Measurements from ENCODE around the gene SERPINB8. TPM values are rescaled to one million over a fixed set of nuclear protein-coding genes. Genes with fewer than 3 reads are reported as not detected.

The SERPINB8 gene
- total RNA-seq, 2 experiments from 2014 or later, result 16.8 to 17.0 TPM

- Mint-ChIP-seq H3K27ac (no peak overlapping the region), H3K9me3 (no peaks in the 10 kb centered on the region)
Observed at GRCh38 chr18:63956755-63957154, 13.1 kb upstream of the SERPINB8 start.

GRCh38 chr18:63960891-63961290, 9.0 kb upstream of the SERPINB8 start:
- H3K36me3 Mint-ChIP-seq, result no peaks in the 10 kb centered on the region
- H3K27ac Mint-ChIP-seq, result no peak overlapping the region
- no peak overlapping the region for H3K4me3 Mint-ChIP-seq
- no peaks in the 10 kb centered on the region for H3K9me3 Mint-ChIP-seq
- peaks cover 37% of the 10 kb centered on the region for H3K27me3 Mint-ChIP-seq
- H3K4me1 Mint-ChIP-seq, result no peaks in the 10 kb centered on the region
- no peak for DNase-seq

More at GRCh38 chr18:63956755-63957154, 13.1 kb upstream of the SERPINB8 start:
- Mint-ChIP-seq H3K4me1 (no peaks in the 10 kb centered on the region), H3K4me3 (no peak overlapping the region), H3K36me3 (peaks cover under 1% of the 10 kb centered on the region), H3K27me3 (peaks cover 45% of the 10 kb centered on the region)
- DNase-seq, result no peak

- H3K36me3 Mint-ChIP-seq, result no peaks in the 10 kb centered on the region
- no peak overlapping the region for H3K4me3 Mint-ChIP-seq
- H3K27ac Mint-ChIP-seq, result no peak overlapping the region
- H3K9me3 Mint-ChIP-seq, result no peaks in the 10 kb centered on the region
- peaks cover 34% of the 10 kb centered on the region for H3K27me3 Mint-ChIP-seq
- no peaks in the 10 kb centered on the region for H3K4me1 Mint-ChIP-seq
- DNase-seq, result no peak
Observed at GRCh38 chr18:63961435-63961980, 8.4 kb upstream of the SERPINB8 start.

GRCh38 chr18:63962137-63962536, 7.7 kb upstream of the SERPINB8 start:
- Mint-ChIP-seq H3K36me3 (no peaks in the 10 kb centered on the region), H3K4me3 (no peak overlapping the region), H3K9me3 (no peaks in the 10 kb centered on the region), H3K4me1 (no peaks in the 10 kb centered on the region), H3K27ac (no peak overlapping the region), H3K27me3 (peaks cover 27% of the 10 kb centered on the region)
- no peak for DNase-seq

GRCh38 chr18:63963615-63964256, 6.1 kb upstream of the SERPINB8 start:
- H3K4me1 Mint-ChIP-seq, result peaks cover 2% of the 10 kb centered on the region
- H3K27ac Mint-ChIP-seq, result no peak overlapping the region

GRCh38 chr18:63964908-63965307, 5.0 kb upstream of the SERPINB8 start:
- DNase-seq, result no peak
- Mint-ChIP-seq H3K4me1 (peaks cover 11% of the 10 kb centered on the region), H3K9me3 (no peaks in the 10 kb centered on the region), H3K36me3 (no peaks in the 10 kb centered on the region), H3K27ac (no peak overlapping the region), H3K27me3 (peaks cover 12% of the 10 kb centered on the region), H3K4me3 (no peak overlapping the region)

More at GRCh38 chr18:63963615-63964256, 6.1 kb upstream of the SERPINB8 start:
- no peaks in the 10 kb centered on the region for H3K9me3 Mint-ChIP-seq
- peak; percentile 19 for DNase-seq
- H3K27me3 Mint-ChIP-seq, result peaks cover 21% of the 10 kb centered on the region
- no peaks in the 10 kb centered on the region for H3K36me3 Mint-ChIP-seq
- no peak overlapping the region for H3K4me3 Mint-ChIP-seq

GRCh38 chr18:63965716-63966330, 4.1 kb upstream of the SERPINB8 start:
- Mint-ChIP-seq H3K27me3 (peaks cover 6% of the 10 kb centered on the region), H3K4me1 (peaks cover 13% of the 10 kb centered on the region), H3K4me3 (no peak overlapping the region), H3K9me3 (no peaks in the 10 kb centered on the region), H3K27ac (no peak overlapping the region), H3K36me3 (no peaks in the 10 kb centered on the region)
- no peak for DNase-seq

GRCh38 chr18:63970809-63971205, 926 bp downstream of the SERPINB8 start:
- Mint-ChIP-seq H3K27me3 (no peaks in the 10 kb centered on the region), H3K4me1 (peaks cover 36% of the 10 kb centered on the region), H3K4me3 (peak overlapping the region; percentile 88), H3K36me3 (peaks cover 9% of the 10 kb centered on the region), H3K27ac (peak overlapping the region; percentile 95), H3K9me3 (no peaks in the 10 kb centered on the region)
- no peak for DNase-seq

- H3K4me3 Mint-ChIP-seq, result peak overlapping the region; percentile 88
- H3K4me1 Mint-ChIP-seq, result peaks cover 36% of the 10 kb centered on the region
- no peaks in the 10 kb centered on the region for H3K27me3 Mint-ChIP-seq
- H3K36me3 Mint-ChIP-seq, result peaks cover 9% of the 10 kb centered on the region
- no peak for DNase-seq
- peak overlapping the region; percentile 95 for H3K27ac Mint-ChIP-seq
- no peaks in the 10 kb centered on the region for H3K9me3 Mint-ChIP-seq
Observed at GRCh38 chr18:63971320-63972001, 1.6 kb downstream of the SERPINB8 start.

- Mint-ChIP-seq H3K36me3 (peaks cover 9% of the 10 kb centered on the region), H3K4me3 (no peak overlapping the region), H3K9me3 (no peaks in the 10 kb centered on the region), H3K27me3 (no peaks in the 10 kb centered on the region), H3K4me1 (peaks cover 36% of the 10 kb centered on the region), H3K27ac (no peak overlapping the region)
- DNase-seq, result no peak
Observed at GRCh38 chr18:63972002-63972376, 2.1 kb downstream of the SERPINB8 start.

- H3K27ac Mint-ChIP-seq, result peak overlapping the region; percentile 6
- no peak for DNase-seq
- H3K9me3 Mint-ChIP-seq, result no peaks in the 10 kb centered on the region
- H3K4me3 Mint-ChIP-seq, result no peak overlapping the region
- H3K36me3 Mint-ChIP-seq, result peaks cover 9% of the 10 kb centered on the region
- H3K4me1 Mint-ChIP-seq, result peaks cover 31% of the 10 kb centered on the region
- no peaks in the 10 kb centered on the region for H3K27me3 Mint-ChIP-seq
Observed at GRCh38 chr18:63974991-63975390, 5.1 kb downstream of the SERPINB8 start.

- Mint-ChIP-seq H3K4me3 (no peak overlapping the region), H3K9me3 (no peaks in the 10 kb centered on the region), H3K27ac (no peak overlapping the region), H3K36me3 (peaks cover 12% of the 10 kb centered on the region), H3K27me3 (no peaks in the 10 kb centered on the region), H3K4me1 (peaks cover 31% of the 10 kb centered on the region)
- no peak for DNase-seq
Observed at GRCh38 chr18:63975628-63976027, 5.7 kb downstream of the SERPINB8 start.

GRCh38 chr18:63977040-63977439, 7.2 kb downstream of the SERPINB8 start:
- Mint-ChIP-seq H3K36me3 (peaks cover 7% of the 10 kb centered on the region), H3K27ac (no peak overlapping the region)

GRCh38 chr18:63979409-63979920, 9.6 kb downstream of the SERPINB8 start:
- Mint-ChIP-seq H3K36me3 (peaks cover 9% of the 10 kb centered on the region), H3K27me3 (no peaks in the 10 kb centered on the region), H3K4me3 (no peak overlapping the region), H3K4me1 (peaks cover 12% of the 10 kb centered on the region), H3K9me3 (no peaks in the 10 kb centered on the region), H3K27ac (no peak overlapping the region)
- peak; percentile 20 for DNase-seq

More at GRCh38 chr18:63977040-63977439, 7.2 kb downstream of the SERPINB8 start:
- H3K4me3 Mint-ChIP-seq, result no peak overlapping the region
- H3K9me3 Mint-ChIP-seq, result no peaks in the 10 kb centered on the region
- H3K27me3 Mint-ChIP-seq, result no peaks in the 10 kb centered on the region
- DNase-seq, result no peak
- peaks cover 18% of the 10 kb centered on the region for H3K4me1 Mint-ChIP-seq

- H3K27me3 Mint-ChIP-seq, result no peaks in the 10 kb centered on the region
- H3K9me3 Mint-ChIP-seq, result no peaks in the 10 kb centered on the region
- H3K4me3 Mint-ChIP-seq, result no peak overlapping the region
- peaks cover 9% of the 10 kb centered on the region for H3K36me3 Mint-ChIP-seq
- peaks cover 8% of the 10 kb centered on the region for H3K4me1 Mint-ChIP-seq
- no peak for DNase-seq
- no peak overlapping the region for H3K27ac Mint-ChIP-seq
Observed at GRCh38 chr18:63980027-63980426, 10.1 kb downstream of the SERPINB8 start.

Data from activated naive CD8-positive, alpha-beta T cell treated with anti-CD3 and anti-CD28 coated beads for 36 hours (primary cell).